DND-41 (cell line): ENCODE results near the gene SLC9C2.

ENCODE experiments used
- ATAC-seq: fragments of 200-7000 bp; cut with Tn5 transposase; 3 replicates; pipeline ENCODE4 v1.9.1; 2021; ENCODE audit warnings: low read depth; ENCODE audit not compliant: insufficient read depth
- DNase-seq: peaks from one replicate; pipeline ENCODE4 v3.0.0-alpha.2; 2020
- H2AFZ ChIP-seq: 2 replicates; pipeline ENCODE4 v1.6.0; 2012; ENCODE audit warnings: low read depth, low read length
- H3K27ac ChIP-seq: 2 replicates; pipeline ENCODE4 v1.5.1; 2012; ENCODE audit warnings: low read length, inconsistent platforms
- H3K27me3 ChIP-seq: fragments of 200-600 bp; sonication (generic); 2 replicates; pipeline ENCODE4 v1.6.0; 2012; ENCODE audit warnings: low read length, mild to moderate bottlenecking, inconsistent platforms; ENCODE audit not compliant: insufficient read depth, poor library complexity
- H3K36me3 ChIP-seq: 2 replicates; pipeline ENCODE4 v1.5.1; 2012; ENCODE audit warnings: low read length, inconsistent platforms; ENCODE audit not compliant: insufficient read depth
- H3K4me1 ChIP-seq: 2 replicates; pipeline ENCODE4 v1.5.1; 2012; ENCODE audit warnings: mild to moderate bottlenecking, low read length; ENCODE audit not compliant: insufficient read depth
- H3K4me2 ChIP-seq: 2 replicates; pipeline ENCODE4 v1.6.0; 2012; ENCODE audit warnings: mild to moderate bottlenecking, moderate library complexity, low read length, inconsistent platforms; ENCODE audit not compliant: insufficient read depth
- H3K4me3 ChIP-seq, 2 experiments: fragments of 200-600 bp in 1 of 2; shearing (Covaris generic) in 1 of 2; 2 replicates each; pipeline ENCODE4 v1.5.1; 2012 to 2016; ENCODE audit warnings: inconsistent platforms in 2 of 2, low read length in 2 of 2, mild to moderate bottlenecking in 2 of 2, low read depth in 1 of 2, moderate library complexity in 1 of 2
- H3K79me2 ChIP-seq: 2 replicates; pipeline ENCODE4 v1.6.0; 2012; ENCODE audit warnings: low read length, inconsistent platforms; ENCODE audit not compliant: insufficient read depth
- H3K9ac ChIP-seq: 2 replicates; pipeline ENCODE4 v1.6.0; 2012; ENCODE audit warnings: low read depth, mild to moderate bottlenecking, inconsistent platforms, low read length, moderate library complexity
- H3K9me3 ChIP-seq: 2 replicates; pipeline ENCODE4 v1.5.1; 2012; ENCODE audit warnings: low read length, moderate library complexity, mild to moderate bottlenecking, inconsistent platforms; ENCODE audit not compliant: insufficient read depth, severe bottlenecking
- H4K20me1 ChIP-seq: 2 replicates; pipeline ENCODE4 v1.6.0; 2012; ENCODE audit warnings: low read length; ENCODE audit not compliant: insufficient read depth
- EZH2 ChIP-seq: IDR thresholded peaks from 3 replicates; pipeline ENCODE4 v1.6.1; 2012; ENCODE audit warnings: borderline replicate concordance, low read depth, mild to moderate bottlenecking, moderate library complexity, low read length, inconsistent platforms; ENCODE audit not compliant: severe bottlenecking
- TF ChIP-seq, protein P1 (sequence below): IDR thresholded peaks from 2 replicates; pipeline ENCODE4 v1.5.1; 2012; ENCODE audit warnings: borderline replicate concordance, low read length, moderate library complexity, mild to moderate bottlenecking; ENCODE audit not compliant: poor library complexity, severe bottlenecking; ENCODE audit errors: extremely low read depth

Gene SLC9C2

DNA sequence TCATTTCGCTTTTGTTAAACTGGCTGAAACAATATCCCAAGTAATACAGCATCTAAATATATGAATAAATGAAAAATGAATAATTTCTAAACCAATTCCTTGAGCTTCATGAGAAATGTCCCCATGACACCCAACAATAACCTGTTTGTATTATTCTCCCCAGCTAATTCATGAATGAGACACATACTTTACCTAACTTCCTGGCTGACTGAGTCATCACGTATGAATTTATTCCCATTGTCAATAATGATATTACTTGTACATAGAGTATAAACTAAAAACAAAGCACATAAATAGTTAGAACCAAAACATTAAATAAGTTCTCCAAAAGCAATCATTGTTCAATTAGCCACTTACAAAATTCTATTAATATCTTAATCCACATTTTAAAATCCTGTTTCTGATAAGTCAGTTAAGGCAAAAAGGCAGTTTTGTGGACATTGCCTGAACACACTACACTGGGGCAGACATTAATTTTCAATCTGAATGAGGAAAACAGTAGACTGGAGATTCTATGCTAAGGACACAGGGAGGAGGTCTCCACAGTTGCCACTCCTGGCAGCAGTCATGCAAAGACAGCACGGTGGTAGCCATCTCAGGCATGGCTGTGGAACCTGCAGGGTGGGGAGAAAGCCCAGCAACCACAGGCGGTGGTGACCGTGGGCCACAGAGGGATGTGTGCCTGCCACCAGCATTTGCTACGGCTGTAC is 48.2 kb downstream of the SLC9C2 start:
- peaks cover 18% of the 10 kb centered on the region for H3K4me1 ChIP-seq
- H3K4me2 ChIP-seq, result no peak overlapping the region
- H3K4me3 ChIP-seq, result no peak overlapping the region
- TF ChIP-seq, protein P1, sequence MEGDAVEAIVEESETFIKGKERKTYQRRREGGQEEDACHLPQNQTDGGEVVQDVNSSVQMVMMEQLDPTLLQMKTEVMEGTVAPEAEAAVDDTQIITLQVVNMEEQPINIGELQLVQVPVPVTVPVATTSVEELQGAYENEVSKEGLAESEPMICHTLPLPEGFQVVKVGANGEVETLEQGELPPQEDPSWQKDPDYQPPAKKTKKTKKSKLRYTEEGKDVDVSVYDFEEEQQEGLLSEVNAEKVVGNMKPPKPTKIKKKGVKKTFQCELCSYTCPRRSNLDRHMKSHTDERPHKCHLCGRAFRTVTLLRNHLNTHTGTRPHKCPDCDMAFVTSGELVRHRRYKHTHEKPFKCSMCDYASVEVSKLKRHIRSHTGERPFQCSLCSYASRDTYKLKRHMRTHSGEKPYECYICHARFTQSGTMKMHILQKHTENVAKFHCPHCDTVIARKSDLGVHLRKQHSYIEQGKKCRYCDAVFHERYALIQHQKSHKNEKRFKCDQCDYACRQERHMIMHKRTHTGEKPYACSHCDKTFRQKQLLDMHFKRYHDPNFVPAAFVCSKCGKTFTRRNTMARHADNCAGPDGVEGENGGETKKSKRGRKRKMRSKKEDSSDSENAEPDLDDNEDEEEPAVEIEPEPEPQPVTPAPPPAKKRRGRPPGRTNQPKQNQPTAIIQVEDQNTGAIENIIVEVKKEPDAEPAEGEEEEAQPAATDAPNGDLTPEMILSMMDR, result no peak
- no peak for TF ChIP-seq EZH2
- H2AFZ ChIP-seq, result no peak overlapping the region
- H3K9ac ChIP-seq, result no peak overlapping the region
- H3K9me3 ChIP-seq, result no peaks in the 10 kb centered on the region
- no peaks in the 10 kb centered on the region for H3K27me3 ChIP-seq
- DNase-seq, result no peak
- no peaks in the 10 kb centered on the region for H3K79me2 ChIP-seq
- no peaks in the 10 kb centered on the region for H3K36me3 ChIP-seq
- no peaks in the 10 kb centered on the region for H4K20me1 ChIP-seq
- no peak for ATAC-seq
- no peak overlapping the region for H3K27ac ChIP-seq

DNA sequence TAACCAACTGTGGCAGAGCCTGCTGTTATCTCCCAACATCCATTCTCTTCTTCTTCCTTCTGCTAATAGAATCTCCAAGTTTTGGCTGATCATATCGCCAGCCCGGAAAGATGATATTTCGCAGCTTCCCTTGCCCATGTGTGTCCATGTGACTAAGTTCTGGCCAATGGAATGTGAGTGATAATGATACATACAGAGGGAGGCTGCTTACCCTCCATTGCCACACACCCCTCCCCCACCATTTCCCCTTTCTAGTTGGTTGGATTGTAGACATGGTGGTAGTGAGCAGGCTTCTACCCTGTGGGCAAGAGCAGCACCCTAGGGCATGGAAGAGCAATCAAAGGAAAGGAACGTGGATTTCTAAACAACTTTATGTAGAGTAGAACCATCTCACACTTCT is 48.8 kb downstream of the SLC9C2 start:
- Histone ChIP-seq H3K4me1 (peaks cover 18% of the 10 kb centered on the region), H3K9ac (no peak overlapping the region), H3K79me2 (no peaks in the 10 kb centered on the region), H4K20me1 (no peaks in the 10 kb centered on the region), H3K9me3 (no peaks in the 10 kb centered on the region), H2AFZ (no peak overlapping the region), H3K27me3 (no peaks in the 10 kb centered on the region), H3K4me2 (no peak overlapping the region), H3K4me3 (no peak overlapping the region), H3K27ac (no peak overlapping the region), H3K36me3 (no peaks in the 10 kb centered on the region)
- DNase-seq (no peak), ATAC-seq (no peak)
- TF ChIP-seq EZH2, result no peak
- TF ChIP-seq, protein P1, result no peak

DNA sequence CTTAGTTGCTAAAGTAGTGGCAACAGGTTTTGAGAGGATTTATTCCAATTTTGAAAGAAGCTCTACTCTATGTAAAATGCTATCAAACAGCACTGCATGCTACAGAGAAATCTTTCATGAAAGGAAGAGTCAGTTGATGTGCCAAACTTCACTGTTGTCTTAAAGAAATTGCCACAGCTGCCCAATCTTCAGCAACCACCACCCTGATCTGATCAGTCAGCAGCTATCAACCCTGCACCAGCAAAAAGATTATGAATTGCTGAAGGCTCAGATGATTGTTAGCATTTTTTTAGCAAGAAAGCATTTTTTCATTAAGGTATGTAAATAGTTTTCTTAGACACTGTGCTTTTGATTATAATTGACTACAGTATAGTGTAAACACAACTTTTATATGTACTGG is 49.6 kb downstream of the SLC9C2 start:
- Histone ChIP-seq H3K9ac (no peak overlapping the region), H3K4me3 (no peak overlapping the region), H4K20me1 (no peaks in the 10 kb centered on the region), H2AFZ (no peak overlapping the region), H3K27ac (no peak overlapping the region), H3K36me3 (no peaks in the 10 kb centered on the region), H3K4me2 (no peak overlapping the region), H3K4me1 (peaks cover 18% of the 10 kb centered on the region), H3K9me3 (no peaks in the 10 kb centered on the region), H3K27me3 (no peaks in the 10 kb centered on the region), H3K79me2 (no peaks in the 10 kb centered on the region)
- TF ChIP-seq EZH2, result no peak
- TF ChIP-seq, protein P1, result no peak
- no peak for ATAC-seq
- DNase-seq, result no peak
